HepG2 (cell line): ENCODE measurements around the gene U2AF1L4. TPM values are rescaled to one million over a fixed set of nuclear protein-coding genes. Genes with fewer than 3 reads are reported as not detected.

ENCODE experiments used
- ARHGAP35 ChIP-seq: sonication (generic); formaldehyde crosslinking; IDR thresholded peaks from 2 replicates; pipeline ENCODE4 v1.9.0; 2022; ENCODE audit warnings: mild to moderate bottlenecking, inconsistent platforms, moderate library complexity, missing genetic modification reagents, borderline replicate concordance
- CCAR2 ChIP-seq: fragments of 200-400 bp; formaldehyde crosslinking; optimal IDR thresholded peaks from 2 replicates; pipeline ENCODE3; 2018; ENCODE audit warnings: low read depth, mild to moderate bottlenecking, low read length, moderate library complexity
- DNMT3B ChIP-seq: conservative IDR thresholded peaks from 2 replicates; pipeline ENCODE4 v1.6.1; 2016; ENCODE audit warnings: missing biosample characterization, control low read depth
- EHMT2 ChIP-seq: fragments of 200-600 bp; sonication (generic); IDR thresholded peaks from 2 replicates; pipeline ENCODE4 v1.7.0; 2017; ENCODE audit warnings: antibody characterized with exemption, low read depth, low read length, borderline replicate concordance
- KDM1A ChIP-seq: IDR thresholded peaks from 2 replicates; pipeline ENCODE4 v1.6.1; 2016; ENCODE audit warnings: missing compliant biosample characterization
- MAFK ChIP-seq, 2 experiments: IDR thresholded peaks in 1 of 2; conservative IDR thresholded peaks in 1 of 2; 2 replicates each; pipeline ENCODE4 v1.6.1; 2011; ENCODE audit warnings: improper control_type of control experiment in 2 of 2, low read length in 2 of 2
- YEATS2 ChIP-seq: sonication (generic); formaldehyde crosslinking; IDR thresholded peaks from 2 replicates; pipeline ENCODE4 v1.4.0; 2020; ENCODE audit warnings: missing genetic modification reagents, borderline replicate concordance
- ZNF589 ChIP-seq: sonication (generic); formaldehyde crosslinking; conservative IDR thresholded peaks from 2 replicates; pipeline ENCODE4 v1.8.0; 2022; ENCODE audit warnings: mild to moderate bottlenecking, moderate library complexity, missing genetic modification reagents
- ZNF605 ChIP-seq: sonication (generic); formaldehyde crosslinking; IDR thresholded peaks from 2 replicates; pipeline ENCODE4 v1.8.0; 2022; ENCODE audit warnings: mild to moderate bottlenecking, missing genetic modification reagents
- polyA plus RNA-seq, 8 experiments: library from polyadenylated mRNA; depleted of rRNA in 3 of 8; stranded (reverse) in 7 of 8; unstranded in 1 of 8; fragments of >200 nt; fragmentation: Illumina TruSeq in 4 of 8; extraction: Trizol in 4 of 8; gene quantifications; 2 replicates each; pipeline versions ENCODE4 v1.2.1 to v1.2.3, GENCODE V29; 2011 to 2016; ENCODE audit warnings: low read depth in 4 of 8, missing spikeins in 1 of 8, mixed read lengths in 1 of 8; ENCODE audit not compliant: insufficient read depth in 1 of 8
- total RNA-seq, 5 experiments: library from RNA; depleted of rRNA; stranded (reverse); fragments of >200 nt; fragmentation: Illumina TruSeq; extraction: Trizol; gene quantifications; 2 replicates each; pipeline ENCODE4 v1.2.3, GENCODE V29; 2016; ENCODE audit warnings: low read depth in 1 of 5
- TF ChIP-seq, protein P1 (sequence below): sonication (generic); formaldehyde crosslinking; IDR thresholded peaks from 2 replicates; pipeline ENCODE4 v1.4.0; 2020; ENCODE audit warnings: low read depth, mild to moderate bottlenecking, missing genetic modification reagents
- TF ChIP-seq, protein P2 (sequence below), 2 experiments: sonication (generic) in 1 of 2; formaldehyde crosslinking in 1 of 2; IDR thresholded peaks; 2 replicates each; pipeline versions ENCODE4 v1.6.1 to v1.9.0; 2014 to 2022; ENCODE audit warnings: antibody characterized with exemption in 1 of 2, borderline replicate concordance in 1 of 2, inconsistent platforms in 1 of 2, low read depth in 1 of 2, missing genetic modification reagents in 1 of 2
- TF ChIP-seq, protein P3 (sequence below): sonication (generic); formaldehyde crosslinking; IDR thresholded peaks from 2 replicates; pipeline ENCODE4 v1.4.0; 2020; ENCODE audit warnings: missing genetic modification reagents
- TF ChIP-seq, protein P4 (sequence below): IDR thresholded peaks from 2 replicates; pipeline ENCODE4 v1.6.1; 2016; ENCODE audit warnings: missing compliant biosample characterization, missing genetic modification reagents, borderline replicate concordance

Gene U2AF1L4
- total and polyA plus RNA-seq, 2 of the 13 experiments (the other 11 are each of a cell fraction or from before 2014, with no cell fraction given): 7.9 to 15.4 TPM

DNA sequence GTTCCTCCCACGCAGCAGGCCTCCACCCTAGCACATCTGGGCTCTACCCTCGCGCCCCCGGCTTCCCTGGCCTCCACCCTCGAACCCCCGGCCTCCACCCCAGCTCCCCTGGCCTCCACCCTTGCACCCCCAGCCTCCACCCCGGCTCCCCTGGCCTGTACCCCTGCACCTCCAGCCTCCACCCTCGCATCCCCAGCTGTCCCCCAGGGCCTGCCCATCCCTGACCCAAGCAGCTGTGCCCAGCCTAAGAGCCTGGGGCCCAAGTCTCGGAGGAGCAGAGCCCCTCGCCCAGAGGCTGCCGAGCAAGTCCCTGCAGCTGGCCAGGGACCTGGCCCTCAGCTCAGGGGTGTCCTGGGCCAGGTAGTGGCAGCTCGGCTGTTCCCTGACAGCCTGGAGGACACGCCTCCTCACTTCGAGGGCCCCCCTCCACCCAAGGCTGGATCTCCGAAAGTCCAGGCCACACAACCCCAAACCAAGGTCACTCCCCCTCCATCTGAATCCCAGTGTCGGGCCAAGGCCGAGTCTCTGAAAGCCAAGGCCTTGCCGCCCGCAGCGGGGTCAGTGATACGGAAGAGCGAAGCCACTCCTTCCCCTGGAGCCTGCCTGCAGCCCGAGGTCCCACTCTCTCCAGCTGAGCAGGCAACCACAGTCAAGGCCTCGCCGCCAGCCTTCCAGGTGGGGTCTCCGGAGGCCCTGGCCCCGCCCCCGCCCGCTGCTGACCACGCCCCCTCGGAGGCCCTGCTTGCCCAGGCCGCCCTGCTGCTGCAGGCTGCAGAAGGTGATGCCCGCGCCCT lies 22.3 kb upstream of the U2AF1L4 start (continued):
- TF ChIP-seq, protein P1, sequence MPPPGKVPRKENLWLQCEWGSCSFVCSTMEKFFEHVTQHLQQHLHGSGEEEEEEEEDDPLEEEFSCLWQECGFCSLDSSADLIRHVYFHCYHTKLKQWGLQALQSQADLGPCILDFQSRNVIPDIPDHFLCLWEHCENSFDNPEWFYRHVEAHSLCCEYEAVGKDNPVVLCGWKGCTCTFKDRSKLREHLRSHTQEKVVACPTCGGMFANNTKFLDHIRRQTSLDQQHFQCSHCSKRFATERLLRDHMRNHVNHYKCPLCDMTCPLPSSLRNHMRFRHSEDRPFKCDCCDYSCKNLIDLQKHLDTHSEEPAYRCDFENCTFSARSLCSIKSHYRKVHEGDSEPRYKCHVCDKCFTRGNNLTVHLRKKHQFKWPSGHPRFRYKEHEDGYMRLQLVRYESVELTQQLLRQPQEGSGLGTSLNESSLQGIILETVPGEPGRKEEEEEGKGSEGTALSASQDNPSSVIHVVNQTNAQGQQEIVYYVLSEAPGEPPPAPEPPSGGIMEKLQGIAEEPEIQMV: no peak
- TF ChIP-seq YEATS2 (CRISPR knock-in tag) (no peak), EHMT2 (no peak), DNMT3B (CRISPR knock-in tag) (no peak), CCAR2 (no peak), ZNF605 (CRISPR knock-in tag) (no peak), MAFK (conservative IDR thresholded peaks at IDR 0.05 in 1 of 2, IDR thresholded peaks at IDR 0.05 in 1 of 2; ENCODE audit: low read length in 2 of 2) (no peak), KDM1A (no peak), ARHGAP35 (CRISPR knock-in tag) (no peak), ZNF589 (no peak)
- TF ChIP-seq, protein P2, sequence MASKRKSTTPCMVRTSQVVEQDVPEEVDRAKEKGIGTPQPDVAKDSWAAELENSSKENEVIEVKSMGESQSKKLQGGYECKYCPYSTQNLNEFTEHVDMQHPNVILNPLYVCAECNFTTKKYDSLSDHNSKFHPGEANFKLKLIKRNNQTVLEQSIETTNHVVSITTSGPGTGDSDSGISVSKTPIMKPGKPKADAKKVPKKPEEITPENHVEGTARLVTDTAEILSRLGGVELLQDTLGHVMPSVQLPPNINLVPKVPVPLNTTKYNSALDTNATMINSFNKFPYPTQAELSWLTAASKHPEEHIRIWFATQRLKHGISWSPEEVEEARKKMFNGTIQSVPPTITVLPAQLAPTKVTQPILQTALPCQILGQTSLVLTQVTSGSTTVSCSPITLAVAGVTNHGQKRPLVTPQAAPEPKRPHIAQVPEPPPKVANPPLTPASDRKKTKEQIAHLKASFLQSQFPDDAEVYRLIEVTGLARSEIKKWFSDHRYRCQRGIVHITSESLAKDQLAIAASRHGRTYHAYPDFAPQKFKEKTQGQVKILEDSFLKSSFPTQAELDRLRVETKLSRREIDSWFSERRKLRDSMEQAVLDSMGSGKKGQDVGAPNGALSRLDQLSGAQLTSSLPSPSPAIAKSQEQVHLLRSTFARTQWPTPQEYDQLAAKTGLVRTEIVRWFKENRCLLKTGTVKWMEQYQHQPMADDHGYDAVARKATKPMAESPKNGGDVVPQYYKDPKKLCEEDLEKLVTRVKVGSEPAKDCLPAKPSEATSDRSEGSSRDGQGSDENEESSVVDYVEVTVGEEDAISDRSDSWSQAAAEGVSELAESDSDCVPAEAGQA (IDR thresholded peaks at IDR 0.05; ENCODE audit: low read depth): no peak
- TF ChIP-seq, protein P2 (CRISPR knock-in tag; IDR thresholded peaks at IDR 0.05; ENCODE audit: borderline replicate concordance): no peak
- TF ChIP-seq, protein P3, sequence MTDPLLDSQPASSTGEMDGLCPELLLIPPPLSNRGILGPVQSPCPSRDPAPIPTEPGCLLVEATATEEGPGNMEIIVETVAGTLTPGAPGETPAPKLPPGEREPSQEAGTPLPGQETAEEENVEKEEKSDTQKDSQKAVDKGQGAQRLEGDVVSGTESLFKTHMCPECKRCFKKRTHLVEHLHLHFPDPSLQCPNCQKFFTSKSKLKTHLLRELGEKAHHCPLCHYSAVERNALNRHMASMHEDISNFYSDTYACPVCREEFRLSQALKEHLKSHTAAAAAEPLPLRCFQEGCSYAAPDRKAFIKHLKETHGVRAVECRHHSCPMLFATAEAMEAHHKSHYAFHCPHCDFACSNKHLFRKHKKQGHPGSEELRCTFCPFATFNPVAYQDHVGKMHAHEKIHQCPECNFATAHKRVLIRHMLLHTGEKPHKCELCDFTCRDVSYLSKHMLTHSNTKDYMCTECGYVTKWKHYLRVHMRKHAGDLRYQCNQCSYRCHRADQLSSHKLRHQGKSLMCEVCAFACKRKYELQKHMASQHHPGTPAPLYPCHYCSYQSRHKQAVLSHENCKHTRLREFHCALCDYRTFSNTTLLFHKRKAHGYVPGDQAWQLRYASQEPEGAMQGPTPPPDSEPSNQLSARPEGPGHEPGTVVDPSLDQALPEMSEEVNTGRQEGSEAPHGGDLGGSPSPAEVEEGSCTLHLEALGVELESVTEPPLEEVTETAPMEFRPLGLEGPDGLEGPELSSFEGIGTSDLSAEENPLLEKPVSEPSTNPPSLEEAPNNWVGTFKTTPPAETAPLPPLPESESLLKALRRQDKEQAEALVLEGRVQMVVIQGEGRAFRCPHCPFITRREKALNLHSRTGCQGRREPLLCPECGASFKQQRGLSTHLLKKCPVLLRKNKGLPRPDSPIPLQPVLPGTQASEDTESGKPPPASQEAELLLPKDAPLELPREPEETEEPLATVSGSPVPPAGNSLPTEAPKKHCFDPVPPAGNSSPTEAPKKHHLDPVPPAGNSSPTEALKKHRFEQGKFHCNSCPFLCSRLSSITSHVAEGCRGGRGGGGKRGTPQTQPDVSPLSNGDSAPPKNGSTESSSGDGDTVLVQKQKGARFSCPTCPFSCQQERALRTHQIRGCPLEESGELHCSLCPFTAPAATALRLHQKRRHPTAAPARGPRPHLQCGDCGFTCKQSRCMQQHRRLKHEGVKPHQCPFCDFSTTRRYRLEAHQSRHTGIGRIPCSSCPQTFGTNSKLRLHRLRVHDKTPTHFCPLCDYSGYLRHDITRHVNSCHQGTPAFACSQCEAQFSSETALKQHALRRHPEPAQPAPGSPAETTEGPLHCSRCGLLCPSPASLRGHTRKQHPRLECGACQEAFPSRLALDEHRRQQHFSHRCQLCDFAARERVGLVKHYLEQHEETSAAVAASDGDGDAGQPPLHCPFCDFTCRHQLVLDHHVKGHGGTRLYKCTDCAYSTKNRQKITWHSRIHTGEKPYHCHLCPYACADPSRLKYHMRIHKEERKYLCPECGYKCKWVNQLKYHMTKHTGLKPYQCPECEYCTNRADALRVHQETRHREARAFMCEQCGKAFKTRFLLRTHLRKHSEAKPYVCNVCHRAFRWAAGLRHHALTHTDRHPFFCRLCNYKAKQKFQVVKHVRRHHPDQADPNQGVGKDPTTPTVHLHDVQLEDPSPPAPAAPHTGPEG (CRISPR knock-in tag): no peak
- TF ChIP-seq, protein P4, sequence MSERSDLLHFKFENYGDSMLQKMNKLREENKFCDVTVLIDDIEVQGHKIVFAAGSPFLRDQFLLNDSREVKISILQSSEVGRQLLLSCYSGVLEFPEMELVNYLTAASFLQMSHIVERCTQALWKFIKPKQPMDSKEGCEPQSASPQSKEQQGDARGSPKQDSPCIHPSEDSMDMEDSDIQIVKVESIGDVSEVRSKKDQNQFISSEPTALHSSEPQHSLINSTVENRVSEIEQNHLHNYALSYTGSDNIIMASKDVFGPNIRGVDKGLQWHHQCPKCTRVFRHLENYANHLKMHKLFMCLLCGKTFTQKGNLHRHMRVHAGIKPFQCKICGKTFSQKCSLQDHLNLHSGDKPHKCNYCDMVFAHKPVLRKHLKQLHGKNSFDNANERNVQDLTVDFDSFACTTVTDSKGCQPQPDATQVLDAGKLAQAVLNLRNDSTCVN: no peak
